GM13977 (cell line): ENCODE results near the gene GABPB1.

Experiments
- DNase-seq: peaks from one replicate; pipeline ENCODE4 v3.0.0; 2012; ENCODE audit warnings: low spot score
- CTCF ChIP-seq: IDR thresholded peaks from 2 replicates; pipeline ENCODE4 v1.5.1; 2012; ENCODE audit warnings: mild to moderate bottlenecking, control low read depth; ENCODE audit not compliant: insufficient read depth; ENCODE audit errors: extremely low read depth, missing control alignments
- in situ Hi-C: fragments of 300-500 bp; cut with MboI; formaldehyde crosslinking; loops from one replicate; pipeline ENCODE4 v1.12.0; 2022; ENCODE audit warnings: low sequenced_read_pairs, low pct_unique_long_range_greater_than_20kb, mixed read lengths, inconsistent platforms; ENCODE audit not compliant: unreplicated experiment

GABPB1 gene

GRCh38 chr15:50355980-50356379 is 982 bp upstream of the GABPB1 start:
- in situ Hi-C loops: no loop called here
- TF ChIP-seq CTCF: no peak
- DNase-seq: no peak

DNA sequence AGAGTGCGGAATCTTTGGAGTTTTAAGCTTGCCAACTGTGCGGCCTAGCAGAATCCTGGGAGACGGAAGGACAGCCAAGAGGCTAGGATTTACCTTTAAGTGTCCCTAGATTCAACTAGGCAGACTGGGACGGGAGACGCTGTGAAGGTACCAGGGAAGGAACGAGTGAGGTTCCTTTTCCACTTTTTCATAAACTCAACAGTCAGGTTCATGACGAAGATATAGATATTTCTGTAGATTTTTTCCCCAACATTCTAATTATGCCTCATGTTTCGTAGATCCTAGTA is 564 bp upstream of the GABPB1 start:
- no peak for TF ChIP-seq CTCF
- no peak for DNase-seq
- in situ Hi-C loops: no loop called here

DNA sequence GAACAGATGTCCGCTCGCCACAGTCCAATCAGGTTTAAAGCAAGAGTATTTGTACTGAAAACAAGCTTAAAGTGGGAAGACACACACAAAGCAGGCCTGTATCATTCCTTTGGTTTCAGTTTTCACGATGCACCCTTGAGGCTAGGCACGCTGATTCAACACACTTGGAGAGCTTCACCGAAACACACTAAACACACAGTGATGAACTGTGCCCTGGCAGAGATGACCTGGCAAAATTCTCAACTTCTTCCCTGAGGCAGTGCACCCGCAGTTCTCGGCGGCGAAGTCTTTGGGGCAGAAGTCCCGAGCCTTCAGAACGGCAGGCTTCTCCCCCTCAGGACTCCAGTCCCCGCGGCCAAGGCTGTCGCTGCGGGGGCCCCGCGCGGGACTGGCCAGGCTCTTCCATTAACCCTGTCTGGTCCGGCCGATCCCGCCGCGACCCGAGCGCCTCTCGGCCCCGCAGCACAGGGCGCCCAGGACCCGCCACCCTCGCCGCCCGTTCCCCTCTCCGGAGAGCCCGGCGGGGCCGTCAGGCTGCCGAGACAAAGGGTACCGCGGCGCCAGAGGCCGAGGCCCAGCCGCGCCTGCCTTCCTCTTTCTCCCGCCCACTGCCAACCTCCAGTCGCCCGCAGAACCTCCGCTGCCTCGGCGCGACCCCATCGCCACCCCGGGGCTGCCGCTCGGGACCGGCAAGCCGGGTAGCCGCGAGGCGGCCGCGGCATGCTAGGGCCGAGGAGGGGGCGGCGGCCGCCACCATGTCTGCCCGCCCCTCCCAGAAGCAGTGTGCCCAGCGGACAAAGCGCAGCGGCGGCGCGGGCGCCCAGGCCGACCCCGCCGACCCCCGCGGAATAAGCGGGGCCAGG is 792 bp downstream of the GABPB1 start:
- no peak for TF ChIP-seq CTCF
- DNase-seq: peak; percentile 36
- in situ Hi-C loops: no loop called here

- in situ Hi-C loops: no loop called here
- TF ChIP-seq CTCF: no peak
- peak; percentile 26 for DNase-seq
Observed at GRCh38 chr15:50353251-50353974, 1.6 kb downstream of the GABPB1 start.

DNA sequence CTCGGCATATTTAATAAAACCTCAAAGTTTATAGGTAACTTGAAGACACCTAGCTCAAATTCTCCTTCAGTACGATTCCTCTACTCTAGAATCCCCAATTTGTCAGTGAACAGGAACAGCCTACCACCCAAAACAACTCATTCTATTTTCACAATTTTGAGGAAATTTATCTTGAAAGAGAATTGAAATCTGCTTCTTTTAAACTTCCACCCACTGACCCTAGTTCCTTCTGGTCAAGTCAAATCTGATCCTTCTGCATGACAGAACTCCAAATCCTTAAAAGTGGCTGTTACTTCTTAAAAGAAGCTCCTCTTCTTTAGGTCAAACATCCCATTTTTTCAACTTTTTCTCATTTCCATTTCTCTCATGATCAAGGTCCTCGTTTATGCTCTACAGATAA is 4.4 kb downstream of the GABPB1 start:
- no peak for DNase-seq
- in situ Hi-C loops: no loop called here
- TF ChIP-seq CTCF: no peak

DNA sequence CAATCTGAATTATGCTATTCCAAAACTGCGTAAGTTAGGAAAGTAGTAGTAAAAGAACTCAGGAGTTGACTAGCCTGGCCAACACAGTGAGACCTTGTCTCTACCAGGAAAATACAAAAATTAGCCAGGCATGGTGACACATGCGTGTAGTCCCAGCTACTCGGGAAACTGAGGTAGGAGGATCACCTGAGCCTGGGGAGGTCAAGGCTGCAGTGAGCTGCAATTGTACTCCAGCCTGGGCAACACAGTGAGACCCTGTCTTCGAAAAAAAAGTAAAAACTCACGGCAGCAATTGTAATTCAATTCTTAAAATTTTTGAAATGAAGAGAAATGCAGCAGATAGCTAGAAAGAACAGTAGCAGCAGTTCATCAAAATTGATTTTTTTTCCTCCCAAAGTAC is 9.7 kb downstream of the GABPB1 start:
- no peak for TF ChIP-seq CTCF
- in situ Hi-C loops: no loop called here

More for the DNA sequence above, 9.7 kb downstream of the GABPB1 start:
- no peak for DNase-seq
